IPS DF 6.9 (cell line): ENCODE results near the gene ROPN1L.

Experiments
- DNase-seq: peaks from one replicate; pipeline ENCODE4 v3.0.0-alpha.2; 2013; ENCODE audit warnings: low read depth, low spot score
- H3K27ac ChIP-seq: one replicate; pipeline ENCODE4 v1.5.1; 2013; ENCODE audit warnings: low read length, control low read depth
- H3K27me3 ChIP-seq: 2 replicates; pipeline ENCODE4 v1.6.1; 2013; ENCODE audit warnings: mild to moderate bottlenecking, low read length; ENCODE audit not compliant: control insufficient read depth, insufficient read depth
- H3K36me3 ChIP-seq: 2 replicates; pipeline ENCODE4 v1.6.1; 2013; ENCODE audit warnings: low read length; ENCODE audit not compliant: control insufficient read depth, insufficient read depth
- H3K4me1 ChIP-seq: 2 replicates; pipeline ENCODE4 v1.6.1; 2013; ENCODE audit warnings: low read length; ENCODE audit not compliant: control insufficient read depth, insufficient read depth
- H3K4me3 ChIP-seq: 2 replicates; pipeline ENCODE4 v1.5.1; 2013; ENCODE audit warnings: mild to moderate bottlenecking, low read length
- H3K9me3 ChIP-seq: 2 replicates; pipeline ENCODE4 v1.6.1; 2013; ENCODE audit warnings: low read length, inconsistent platforms; ENCODE audit not compliant: control insufficient read depth, insufficient read depth
- WGBS: extraction: QIAGEN DNeasy Blood & Tissue Kit; methylation state at CpG from one replicate; pipeline ENCODE4 v1.1.7; 2013; ENCODE audit warnings: mixed read lengths, missing lambda C conversion rate; ENCODE audit not compliant: insufficient read length, insufficient coverage; 5-methylcytosine and 5-hydroxymethylcytosine counted together

Gene ROPN1L

GRCh38 chr5:10501554-10502075 is 59.9 kb downstream of the ROPN1L start:
- Histone ChIP-seq H3K9me3 (no peaks in the 10 kb centered on the region), H3K4me1 (no peaks in the 10 kb centered on the region), H3K27me3 (no peaks in the 10 kb centered on the region), H3K27ac (no peak overlapping the region), H3K36me3 (no peaks in the 10 kb centered on the region), H3K4me3 (no peak overlapping the region)
- no peak for DNase-seq
- WGBS: no CpG with 5 or more reads among the region's 9 CpGs

- Histone ChIP-seq H3K36me3 (no peaks in the 10 kb centered on the region), H3K4me3 (no peak overlapping the region), H3K27ac (no peak overlapping the region), H3K4me1 (no peaks in the 10 kb centered on the region), H3K9me3 (no peaks in the 10 kb centered on the region), H3K27me3 (no peaks in the 10 kb centered on the region)
- DNase-seq: no peak
- no CpG with 5 or more reads among the region's 8 CpGs for WGBS
These were observed 60.5 kb downstream of the ROPN1L start for GRCh38 chr5:10502130-10502529.

GRCh38 chr5:10502578-10502977 is 60.9 kb downstream of the ROPN1L start:
- no peak overlapping the region for H3K4me3 ChIP-seq
- no peak overlapping the region for H3K27ac ChIP-seq
- H3K36me3 ChIP-seq: no peaks in the 10 kb centered on the region
- WGBS: no CpG with 5 or more reads among the region's 10 CpGs
- H3K9me3 ChIP-seq: no peaks in the 10 kb centered on the region
- no peak for DNase-seq
- H3K27me3 ChIP-seq: no peaks in the 10 kb centered on the region
- H3K4me1 ChIP-seq: no peaks in the 10 kb centered on the region

GRCh38 chr5:10503321-10503720 is 61.6 kb downstream of the ROPN1L start:
- no peak overlapping the region for H3K4me3 ChIP-seq
- WGBS: no CpG with 5 or more reads among the region's 7 CpGs
- H3K4me1 ChIP-seq: no peaks in the 10 kb centered on the region
- H3K27me3 ChIP-seq: no peaks in the 10 kb centered on the region
- no peaks in the 10 kb centered on the region for H3K9me3 ChIP-seq
- no peak for DNase-seq
- no peaks in the 10 kb centered on the region for H3K36me3 ChIP-seq
- H3K27ac ChIP-seq: no peak overlapping the region

- Histone ChIP-seq H3K9me3 (no peaks in the 10 kb centered on the region), H3K4me3 (no peak overlapping the region), H3K36me3 (no peaks in the 10 kb centered on the region), H3K27ac (no peak overlapping the region), H3K27me3 (no peaks in the 10 kb centered on the region), H3K4me1 (no peaks in the 10 kb centered on the region)
- DNase-seq: no peak
- WGBS: no CpG with 5 or more reads among the region's 8 CpGs
These were observed 62.5 kb downstream of the ROPN1L start for GRCh38 chr5:10503997-10504793.

GRCh38 chr5:10505517-10506095 is 63.9 kb downstream of the ROPN1L start:
- H3K36me3 ChIP-seq: no peaks in the 10 kb centered on the region
- H3K4me3 ChIP-seq: no peak overlapping the region
- no peaks in the 10 kb centered on the region for H3K9me3 ChIP-seq
- no peak overlapping the region for H3K27ac ChIP-seq
- H3K27me3 ChIP-seq: no peaks in the 10 kb centered on the region
- WGBS: no CpG with 5 or more reads among the region's 8 CpGs
- H3K4me1 ChIP-seq: no peaks in the 10 kb centered on the region
- no peak for DNase-seq

- Histone ChIP-seq H3K27ac (no peak overlapping the region), H3K4me1 (no peaks in the 10 kb centered on the region), H3K4me3 (no peak overlapping the region), H3K27me3 (no peaks in the 10 kb centered on the region), H3K9me3 (no peaks in the 10 kb centered on the region), H3K36me3 (no peaks in the 10 kb centered on the region)
- no peak for DNase-seq
- WGBS: no CpG with 5 or more reads among the region's 3 CpGs
These were observed 64.9 kb downstream of the ROPN1L start for GRCh38 chr5:10506535-10506934.

GRCh38 chr5:10507575-10508096 is 66.0 kb downstream of the ROPN1L start:
- Histone ChIP-seq H3K27me3 (no peaks in the 10 kb centered on the region), H3K4me3 (no peak overlapping the region), H3K36me3 (no peaks in the 10 kb centered on the region), H3K4me1 (no peaks in the 10 kb centered on the region), H3K27ac (no peak overlapping the region), H3K9me3 (no peaks in the 10 kb centered on the region)
- no CpG with 5 or more reads among the region's 3 CpGs for WGBS
- DNase-seq: no peak

GRCh38 chr5:10509575-10509974 is 67.9 kb downstream of the ROPN1L start:
- no peaks in the 10 kb centered on the region for H3K9me3 ChIP-seq
- no peak overlapping the region for H3K27ac ChIP-seq
- no CpG with 5 or more reads among the region's 9 CpGs for WGBS
- H3K4me3 ChIP-seq: no peak overlapping the region
- DNase-seq: no peak
- H3K27me3 ChIP-seq: no peaks in the 10 kb centered on the region
- H3K4me1 ChIP-seq: peaks cover 5% of the 10 kb centered on the region; the same call in 1 of the 2 replicates
- H3K36me3 ChIP-seq: no peaks in the 10 kb centered on the region

GRCh38 chr5:10511741-10512640 is 70.3 kb downstream of the ROPN1L start:
- Histone ChIP-seq H3K4me1 (peaks cover 5% of the 10 kb centered on the region; the same call in 1 of the 2 replicates), H3K4me3 (no peak overlapping the region), H3K27me3 (no peaks in the 10 kb centered on the region), H3K9me3 (no peaks in the 10 kb centered on the region), H3K27ac (no peak overlapping the region), H3K36me3 (no peaks in the 10 kb centered on the region)
- no CpG with 5 or more reads among the region's 10 CpGs for WGBS
- DNase-seq: no peak
